ENCODE results near the gene THSD7A.

THSD7A gene

GRCh38 chr7:11457419-11457818 lies 374.6 kb downstream of the THSD7A start:
- H3K4me1 Mint-ChIP-seq: no peaks in the 10 kb centered on the region
- no peaks in the 10 kb centered on the region for H3K9me3 Mint-ChIP-seq
- TF ChIP-seq CTCF (IDR thresholded peaks at IDR 0.05; ENCODE audit: unreplicated experiment in 3 of 3): no peak
- no peak overlapping the region for H3K27ac Mint-ChIP-seq
- H3K36me3 Mint-ChIP-seq (ENCODE audit: low read depth): peaks cover 3% of the 10 kb centered on the region
- H3K27me3 Mint-ChIP-seq (ENCODE audit: low read depth): no peaks in the 10 kb centered on the region
- no peak overlapping the region for H3K4me3 Mint-ChIP-seq

GRCh38 chr7:11456574-11456973 lies 375.4 kb downstream of the THSD7A start:
- Mint-ChIP-seq H3K4me1 (no peaks in the 10 kb centered on the region), H3K9me3 (no peaks in the 10 kb centered on the region), H3K36me3 (ENCODE audit: low read depth) (no peaks in the 10 kb centered on the region), H3K4me3 (no peak overlapping the region), H3K27ac (no peak overlapping the region), H3K27me3 (ENCODE audit: low read depth) (no peaks in the 10 kb centered on the region)
- TF ChIP-seq CTCF (IDR thresholded peaks at IDR 0.05; ENCODE audit: unreplicated experiment in 3 of 3): no peak

- Mint-ChIP-seq H3K27ac (no peak overlapping the region), H3K27me3 (ENCODE audit: low read depth) (no peaks in the 10 kb centered on the region), H3K4me3 (no peak overlapping the region), H3K36me3 (ENCODE audit: low read depth) (no peaks in the 10 kb centered on the region), H3K4me1 (no peaks in the 10 kb centered on the region), H3K9me3 (no peaks in the 10 kb centered on the region)
- no peak for TF ChIP-seq CTCF (IDR thresholded peaks at IDR 0.05; ENCODE audit: unreplicated experiment in 3 of 3)
Observed at GRCh38 chr7:11452476-11452875, 379.5 kb downstream of the THSD7A start.

- Mint-ChIP-seq H3K27ac (no peak overlapping the region), H3K4me1 (no peaks in the 10 kb centered on the region), H3K4me3 (no peak overlapping the region), H3K36me3 (ENCODE audit: low read depth) (peaks cover 16% of the 10 kb centered on the region), H3K9me3 (no peaks in the 10 kb centered on the region), H3K27me3 (ENCODE audit: low read depth) (no peaks in the 10 kb centered on the region)
- TF ChIP-seq CTCF (IDR thresholded peaks at IDR 0.05; ENCODE audit: unreplicated experiment in 3 of 3): no peak
Observed at GRCh38 chr7:11450281-11450680, 381.7 kb downstream of the THSD7A start.

- Mint-ChIP-seq H3K9me3 (no peaks in the 10 kb centered on the region), H3K4me1 (no peaks in the 10 kb centered on the region), H3K27me3 (ENCODE audit: low read depth) (no peaks in the 10 kb centered on the region), H3K4me3 (no peak overlapping the region), H3K36me3 (ENCODE audit: low read depth) (peaks cover 22% of the 10 kb centered on the region), H3K27ac (no peak overlapping the region)
- TF ChIP-seq CTCF (IDR thresholded peaks at IDR 0.05; ENCODE audit: unreplicated experiment in 3 of 3): no peak
Observed at GRCh38 chr7:11449316-11449715, 382.7 kb downstream of the THSD7A start.

- Mint-ChIP-seq H3K9me3 (no peaks in the 10 kb centered on the region), H3K27me3 (ENCODE audit: low read depth) (no peaks in the 10 kb centered on the region), H3K27ac (no peak overlapping the region), H3K4me1 (no peaks in the 10 kb centered on the region), H3K36me3 (ENCODE audit: low read depth) (peaks cover 29% of the 10 kb centered on the region), H3K4me3 (no peak overlapping the region)
- TF ChIP-seq CTCF (IDR thresholded peaks at IDR 0.05; ENCODE audit: unreplicated experiment in 3 of 3): no peak
Observed at GRCh38 chr7:11448323-11448722, 383.7 kb downstream of the THSD7A start.
